HEK293 (cell line): ENCODE results near the gene UBE2E1.

Source experiments
- ATF2 ChIP-seq: fragments of 450-650 bp; formaldehyde crosslinking; IDR thresholded peaks from 2 replicates; pipeline ENCODE4 v1.5.1; 2016; ENCODE audit warnings: missing biosample characterization, missing genetic modification characterization, low read depth
- YY1 ChIP-seq: fragments of 450-650 bp; formaldehyde crosslinking; IDR thresholded peaks from 2 replicates; pipeline ENCODE4 v1.5.1; 2018; ENCODE audit warnings: missing biosample characterization, missing genetic modification characterization
- ZBTB20 ChIP-seq: fragments of 450-650 bp; formaldehyde crosslinking; IDR thresholded peaks from 2 replicates; pipeline ENCODE4 v1.5.1; 2016; ENCODE audit warnings: missing biosample characterization, missing genetic modification characterization
- ZNF24 ChIP-seq: fragments of 450-650 bp; formaldehyde crosslinking; IDR thresholded peaks from 2 replicates; pipeline ENCODE4 v1.5.1; 2016; ENCODE audit warnings: missing biosample characterization, missing genetic modification characterization
- ZNF518A ChIP-seq: fragments of 450-650 bp; formaldehyde crosslinking; conservative IDR thresholded peaks from 2 replicates; pipeline ENCODE4 v1.5.1; 2016; ENCODE audit warnings: low read depth, missing biosample characterization, missing genetic modification characterization
- ZNF768 ChIP-seq: fragments of 450-650 bp; formaldehyde crosslinking; IDR thresholded peaks from 2 replicates; pipeline ENCODE4 v1.5.1; 2018; ENCODE audit warnings: missing biosample characterization, mild to moderate bottlenecking, missing genetic modification characterization
- ZNF837 ChIP-seq: fragments of 450-650 bp; formaldehyde crosslinking; IDR thresholded peaks from 2 replicates; pipeline ENCODE4 v1.5.1; 2016; ENCODE audit warnings: missing biosample characterization, missing genetic modification characterization
- TF ChIP-seq, protein P1 (sequence below): fragments of 450-650 bp; formaldehyde crosslinking; IDR thresholded peaks from 2 replicates; pipeline ENCODE4 v1.5.1; 2016; ENCODE audit warnings: missing biosample characterization, missing genetic modification characterization

DNA sequence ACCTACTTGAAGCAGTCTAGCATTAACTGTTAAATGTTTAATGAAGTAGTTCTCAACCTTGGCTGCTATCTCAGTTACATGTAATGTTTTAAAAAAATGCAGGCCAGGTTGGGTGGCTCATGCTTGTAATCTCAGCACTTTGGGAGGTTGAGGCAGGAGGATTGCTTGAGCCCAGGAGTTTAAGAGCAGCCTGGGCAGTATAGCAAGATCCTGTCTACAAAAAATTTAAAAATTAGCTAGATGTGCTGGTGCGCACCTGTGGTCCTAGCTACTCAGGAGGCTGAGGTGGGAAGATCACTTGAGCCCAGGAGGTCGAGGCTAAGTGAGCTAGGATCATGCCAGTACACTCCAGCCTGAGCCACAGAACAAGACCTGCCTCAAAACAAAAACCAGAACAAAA is 29.3 kb downstream of the UBE2E1 start:
- TF ChIP-seq ATF2 (tag by site-specific recombination) (no peak), YY1 (tag by site-specific recombination) (no peak), ZNF768 (tag by site-specific recombination) (no peak), ZNF518A (no peak), ZNF837 (tag by site-specific recombination) (no peak), ZBTB20 (no peak), ZNF24 (tag by site-specific recombination) (no peak)
- TF ChIP-seq, protein P1, sequence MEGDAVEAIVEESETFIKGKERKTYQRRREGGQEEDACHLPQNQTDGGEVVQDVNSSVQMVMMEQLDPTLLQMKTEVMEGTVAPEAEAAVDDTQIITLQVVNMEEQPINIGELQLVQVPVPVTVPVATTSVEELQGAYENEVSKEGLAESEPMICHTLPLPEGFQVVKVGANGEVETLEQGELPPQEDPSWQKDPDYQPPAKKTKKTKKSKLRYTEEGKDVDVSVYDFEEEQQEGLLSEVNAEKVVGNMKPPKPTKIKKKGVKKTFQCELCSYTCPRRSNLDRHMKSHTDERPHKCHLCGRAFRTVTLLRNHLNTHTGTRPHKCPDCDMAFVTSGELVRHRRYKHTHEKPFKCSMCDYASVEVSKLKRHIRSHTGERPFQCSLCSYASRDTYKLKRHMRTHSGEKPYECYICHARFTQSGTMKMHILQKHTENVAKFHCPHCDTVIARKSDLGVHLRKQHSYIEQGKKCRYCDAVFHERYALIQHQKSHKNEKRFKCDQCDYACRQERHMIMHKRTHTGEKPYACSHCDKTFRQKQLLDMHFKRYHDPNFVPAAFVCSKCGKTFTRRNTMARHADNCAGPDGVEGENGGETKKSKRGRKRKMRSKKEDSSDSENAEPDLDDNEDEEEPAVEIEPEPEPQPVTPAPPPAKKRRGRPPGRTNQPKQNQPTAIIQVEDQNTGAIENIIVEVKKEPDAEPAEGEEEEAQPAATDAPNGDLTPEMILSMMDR (tag by site-specific recombination): no peak
